Measurements from ENCODE around the gene CUL3. TPM values are rescaled to one million over a fixed set of nuclear protein-coding genes. Genes with fewer than 3 reads are reported as not detected.

Gene CUL3
- total RNA-seq, 1 experiment from 2014 or later: 114 TPM

DNA sequence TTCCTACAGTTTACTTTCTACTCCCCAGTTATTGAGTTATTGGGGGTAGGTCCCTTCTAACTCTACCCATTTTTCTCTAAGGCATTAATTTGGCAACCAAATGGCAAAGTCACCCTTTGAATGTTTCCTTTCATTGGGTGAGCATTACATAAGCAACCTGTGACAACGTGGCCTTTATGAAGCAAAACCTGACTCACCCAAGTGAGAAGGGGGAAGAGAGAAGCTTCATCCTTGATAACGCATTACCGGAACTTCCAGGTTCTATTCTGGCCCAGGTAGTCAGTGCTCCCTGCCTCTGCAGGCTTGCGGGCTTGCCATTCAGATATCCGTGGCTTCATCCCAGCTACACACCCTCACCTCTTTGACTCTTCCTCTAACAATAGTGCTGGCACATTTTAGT lies 144.2 kb downstream of the CUL3 start:
- H2AFZ ChIP-seq (ENCODE audit: low read length): no peak overlapping the region
- H3K23ac ChIP-seq (ENCODE audit: insufficient read length, low read depth, low read length): no peak overlapping the region
- H3K4ac ChIP-seq (ENCODE audit: low read depth, low read length): no peak overlapping the region
- Mint-ChIP-seq H3K4me3 (no peak overlapping the region), H3K4me1 (peaks cover 0 to 3% of the 10 kb centered on the region in 2 experiments; a peak in 2 of 4 replicates), H3K9me3 (peaks cover 13 to 14% of the 10 kb centered on the region in 2 experiments), H3K27me3 (ENCODE audit: low read depth) (no peaks in the 10 kb centered on the region), H3K27ac (no peak overlapping the region), H3K36me3 (ENCODE audit: insufficient read depth in 1 of 3, low read depth in 3 of 3) (peaks cover 0 to 27% (median 2%) of the 10 kb centered on the region in 3 experiments; a peak in 4 of 7 replicates)
- H2BK5ac ChIP-seq (ENCODE audit: insufficient read length, low read length): no peak overlapping the region
- no peak for DNase-seq
- H3K9ac ChIP-seq (ENCODE audit: extremely low read depth, insufficient read length, low read length): no peak overlapping the region
- no peak for TF ChIP-seq CTCF (conservative IDR thresholded peaks at IDR 0.05)
- no peak overlapping the region for H2BK120ac ChIP-seq (ENCODE audit: low read depth, low read length, poor library complexity, severe bottlenecking)
- H3K14ac ChIP-seq (ENCODE audit: insufficient read depth, low read length): no peak overlapping the region
- H2AK5ac ChIP-seq (ENCODE audit: insufficient read length, low read length): no peak overlapping the region
- no peak overlapping the region for H3K56ac ChIP-seq (ENCODE audit: insufficient read length, low read depth, low read length)
- no peaks in the 10 kb centered on the region for H3K27me3 ChIP-seq (ENCODE audit: insufficient read depth, low read length)
- no peaks in the 10 kb centered on the region for H3K79me1 ChIP-seq (ENCODE audit: insufficient read depth, low read depth, low read length, poor library complexity, severe bottlenecking)
- H3K23me2 ChIP-seq (ENCODE audit: insufficient read length, low read depth, low read length, poor library complexity, severe bottlenecking): no peaks in the 10 kb centered on the region
- no peak overlapping the region for H4K91ac ChIP-seq (ENCODE audit: insufficient read length, low read depth, low read length)
- H3K4me1 ChIP-seq (ENCODE audit: insufficient read depth, low read length): no peaks in the 10 kb centered on the region
- H3T11ph ChIP-seq (ENCODE audit: low read length): no peak overlapping the region
- no peak overlapping the region for H2BK20ac ChIP-seq (ENCODE audit: low read depth, low read length, poor library complexity, severe bottlenecking)
- H3K27ac ChIP-seq (ENCODE audit: insufficient read length, low read depth, low read length): no peak overlapping the region
- WGBS (ENCODE audit: extremely low coverage, insufficient read length, low lambda C conversion rate): no CpG with 5 or more reads among the region's 5 CpGs
- H4K8ac ChIP-seq (replicated peaks; ENCODE audit: insufficient read length, low read depth, low read length): no peak overlapping the region
- H3K9me3 ChIP-seq (ENCODE audit: control insufficient read depth, low read depth, low read length): no peaks in the 10 kb centered on the region
- no peak overlapping the region for H4K5ac ChIP-seq (ENCODE audit: insufficient read length, low read depth, low read length)
- no peak overlapping the region for H2BK12ac ChIP-seq (ENCODE audit: insufficient read length, low read depth, low read length)
- no peak overlapping the region for H3K18ac ChIP-seq (ENCODE audit: insufficient read length, low read depth, low read length)
- H3K4me2 ChIP-seq (ENCODE audit: insufficient read depth, insufficient read length, low read length): no peak overlapping the region
- no peaks in the 10 kb centered on the region for H3K79me2 ChIP-seq (ENCODE audit: insufficient read depth, low read length)
- H2BK15ac ChIP-seq (ENCODE audit: low read depth, low read length): no peak overlapping the region
- H4K20me1 ChIP-seq (ENCODE audit: control insufficient read depth, insufficient read depth, insufficient read length): no peaks in the 10 kb centered on the region

All from H9 (cell line).